ENCODE measurements around the gene CXorf66. TPM values are rescaled to one million over a fixed set of nuclear protein-coding genes. Genes with fewer than 3 reads are reported as not detected.
"Not testable (repeated sequence)": the region's sequence is repeated elsewhere in the genome, so short reads cannot be mapped to it uniquely, and the experiment has no call there.

CXorf66 gene, protein sequence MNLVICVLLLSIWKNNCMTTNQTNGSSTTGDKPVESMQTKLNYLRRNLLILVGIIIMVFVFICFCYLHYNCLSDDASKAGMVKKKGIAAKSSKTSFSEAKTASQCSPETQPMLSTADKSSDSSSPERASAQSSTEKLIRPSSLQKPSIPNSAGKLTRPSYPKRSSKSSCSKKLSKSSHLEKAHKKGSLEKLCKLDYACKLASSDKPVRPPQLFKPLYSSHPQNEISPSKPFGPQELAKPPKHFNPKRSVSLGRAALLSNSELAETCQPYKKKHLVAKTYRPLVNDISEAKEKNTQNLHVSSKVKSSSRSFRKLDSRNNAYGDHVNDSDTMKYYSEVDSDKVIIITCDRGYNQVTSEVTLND
- polyA plus RNA-seq (ENCODE audit: insufficient read length in 3 of 3), result not detected

DNA sequence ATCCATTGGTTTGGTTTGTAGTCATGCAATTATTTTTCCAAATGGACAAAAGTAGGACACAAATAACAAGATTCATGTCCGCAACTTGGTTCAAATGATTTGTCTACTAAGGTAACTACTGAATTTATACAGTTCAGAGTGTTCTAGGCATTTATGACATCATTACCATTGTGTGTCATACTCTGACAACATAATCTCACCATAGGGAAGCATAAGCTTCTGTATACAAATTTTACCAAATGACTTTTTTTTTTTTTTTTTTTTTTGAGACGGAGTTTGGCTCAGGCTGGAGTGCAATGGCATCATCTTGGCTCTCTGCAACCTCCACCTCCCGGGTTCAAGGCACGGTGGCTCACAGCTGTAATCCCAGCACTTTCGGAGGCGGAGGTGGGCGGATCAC, at the start of gene CXorf66:
Gene CXorf66, minus strand, starts transcription at position 101 of the 400 bp plus-strand sequence. Its CDS starts 25 bp downstream, at position 76.
- DNase-seq (ENCODE audit: low read depth in 3 of 3, low spot score in 2 of 3), result no peak

DNA sequence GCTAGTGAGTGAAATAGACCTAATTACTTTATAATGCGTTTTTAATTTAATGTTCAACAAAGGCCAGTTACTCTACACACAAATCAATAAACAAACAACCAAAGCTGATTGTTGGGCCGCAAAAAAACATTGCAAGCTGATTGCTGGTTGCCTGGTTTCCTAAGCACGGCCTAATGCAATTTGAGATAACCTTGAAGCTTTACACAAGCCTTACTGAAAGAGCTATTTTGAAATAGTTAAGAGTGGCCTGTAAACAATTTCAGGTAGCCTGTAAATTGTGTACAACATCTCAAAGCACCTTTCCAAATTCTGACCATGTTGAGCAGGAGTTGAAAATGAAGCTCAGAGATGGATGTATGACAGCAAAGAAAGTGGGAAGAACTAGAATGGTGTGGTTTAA, 17.5 kb upstream of the CXorf66 start:
- no peak for DNase-seq (ENCODE audit: low read depth in 3 of 3, low spot score in 2 of 3)

- no peak for DNase-seq (ENCODE audit: low read depth in 3 of 3, low spot score in 2 of 3)
Observed at GRCh38 chrX:139974471-139974870, 9.2 kb upstream of the CXorf66 start.

GRCh38 chrX:139972629-139973624, 7.6 kb upstream of the CXorf66 start:
- DNase-seq (ENCODE audit: low read depth in 3 of 3, low spot score in 2 of 3), result no peak

GRCh38 chrX:139972113-139972512, 6.8 kb upstream of the CXorf66 start:
- no peak for DNase-seq (ENCODE audit: low read depth in 3 of 3, low spot score in 2 of 3)

DNA sequence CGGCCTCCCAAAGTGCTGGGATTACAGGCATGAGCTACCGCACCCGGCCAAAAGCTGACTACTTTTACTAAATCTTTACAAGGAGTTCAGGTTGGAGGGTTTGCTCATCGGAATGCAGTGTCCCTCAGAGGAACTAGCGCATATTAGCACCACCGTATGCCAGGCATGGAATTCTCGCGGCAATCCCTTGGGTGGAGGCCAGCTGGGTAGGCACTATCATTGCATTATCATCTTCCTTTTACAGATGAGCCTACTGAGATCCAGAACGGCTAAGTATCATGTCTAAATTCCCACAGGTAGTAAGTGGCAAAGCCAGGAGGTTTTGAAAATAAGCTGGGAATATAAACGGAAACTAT, 6.1 kb upstream of the CXorf66 start:
- no peak for DNase-seq (ENCODE audit: low read depth in 3 of 3, low spot score in 2 of 3)

DNA sequence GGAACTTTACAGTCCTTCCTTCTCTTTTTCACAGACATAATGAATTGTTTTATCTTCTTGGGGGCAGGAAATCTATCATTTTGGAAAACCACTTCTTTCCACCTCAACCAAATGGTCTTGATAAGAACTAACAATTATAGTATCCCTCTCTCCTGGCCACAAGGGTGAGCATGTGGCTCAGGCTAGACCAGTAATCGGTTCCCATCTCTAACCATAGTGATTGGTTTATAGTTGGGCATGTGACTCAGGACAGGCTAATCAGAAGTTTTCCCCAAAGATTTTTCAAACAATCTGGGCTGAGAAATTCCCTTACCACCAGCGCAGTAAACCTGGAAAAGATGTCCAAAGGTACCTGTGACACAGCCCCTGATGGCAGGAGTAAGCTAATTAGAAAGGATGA, 4.0 kb upstream of the CXorf66 start:
- no peak for DNase-seq (ENCODE audit: low read depth in 3 of 3, low spot score in 2 of 3)

GRCh38 chrX:139967750-139968149, 2.4 kb upstream of the CXorf66 start:
- DNase-seq (ENCODE audit: low read depth in 3 of 3, low spot score in 2 of 3), result no peak

- DNase-seq (ENCODE audit: low read depth in 3 of 3, low spot score in 2 of 3), result no peak
Observed at GRCh38 chrX:139967300-139967699, 2.0 kb upstream of the CXorf66 start.

DNA sequence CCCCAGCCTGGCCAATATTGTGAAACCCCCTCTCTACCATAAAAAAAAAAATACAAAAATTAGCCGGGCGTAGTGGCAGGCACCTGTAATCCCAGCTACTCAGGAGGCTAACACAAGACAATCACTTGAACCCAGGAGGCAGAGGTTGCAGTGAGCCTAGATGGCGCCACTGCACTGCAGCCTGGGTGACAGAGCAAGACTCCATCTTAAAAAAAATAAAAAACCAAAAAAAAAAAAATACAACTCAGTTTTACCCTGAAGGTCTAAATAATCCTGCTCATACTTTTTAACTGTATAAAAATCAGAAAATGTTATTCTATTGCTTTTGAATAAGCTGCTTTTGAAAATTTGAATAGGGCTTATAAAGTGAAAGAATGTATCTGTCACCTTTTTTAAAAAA, 838 bp upstream of the CXorf66 start:
- DNase-seq (ENCODE audit: low read depth in 3 of 3, low spot score in 2 of 3), result not testable (repeated sequence)

- DNase-seq (ENCODE audit: low read depth in 3 of 3, low spot score in 2 of 3), result not testable (repeated sequence)
Observed at GRCh38 chrX:139961091-139961490, 4.2 kb downstream of the CXorf66 start.

DNA sequence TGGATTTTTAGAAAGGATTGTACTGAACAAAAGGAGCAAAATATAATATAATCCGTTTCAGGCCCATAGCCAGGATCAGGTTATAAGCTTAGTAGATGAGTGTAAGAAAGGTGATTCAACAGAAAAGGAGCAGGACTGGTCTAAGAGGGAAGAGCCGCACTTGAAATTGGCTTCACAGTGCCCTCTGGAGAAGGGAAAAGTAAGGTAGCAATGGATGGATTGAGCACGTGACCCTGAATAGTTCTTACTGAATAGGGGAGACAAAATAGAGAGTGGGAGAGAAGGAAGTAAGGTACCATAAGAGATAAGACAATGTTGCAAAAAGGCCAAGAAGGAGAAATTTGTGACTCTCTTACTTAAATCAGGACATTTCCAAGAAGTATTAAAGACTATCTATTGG, 15.6 kb downstream of the CXorf66 start:
- no peak for DNase-seq (ENCODE audit: low read depth in 3 of 3, low spot score in 2 of 3)

GRCh38 chrX:139945075-139945474, 20.2 kb downstream of the CXorf66 start:
- DNase-seq (ENCODE audit: low read depth in 3 of 3, low spot score in 2 of 3), result no peak

DNA sequence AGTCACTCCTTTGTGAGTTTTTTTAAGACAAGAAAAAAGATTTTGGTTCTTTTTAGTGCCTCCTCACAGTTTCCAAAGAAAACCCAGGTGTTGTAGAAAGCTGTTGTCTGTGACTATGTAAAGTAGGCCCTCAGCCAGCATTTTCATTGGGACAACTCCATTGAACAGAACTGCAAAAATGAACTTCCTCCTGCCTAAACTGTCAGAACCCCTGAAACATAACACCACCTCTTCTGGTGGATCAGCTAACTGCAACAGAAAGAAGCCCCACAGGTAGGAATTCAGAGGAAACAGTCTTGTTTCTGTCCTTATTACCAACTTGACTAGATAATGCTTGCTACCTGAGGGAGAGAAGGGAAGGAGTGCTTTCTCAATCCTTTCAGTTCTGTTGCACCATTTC, 29.1 kb downstream of the CXorf66 start:
- no peak for DNase-seq (ENCODE audit: low read depth in 3 of 3, low spot score in 2 of 3)

DNA sequence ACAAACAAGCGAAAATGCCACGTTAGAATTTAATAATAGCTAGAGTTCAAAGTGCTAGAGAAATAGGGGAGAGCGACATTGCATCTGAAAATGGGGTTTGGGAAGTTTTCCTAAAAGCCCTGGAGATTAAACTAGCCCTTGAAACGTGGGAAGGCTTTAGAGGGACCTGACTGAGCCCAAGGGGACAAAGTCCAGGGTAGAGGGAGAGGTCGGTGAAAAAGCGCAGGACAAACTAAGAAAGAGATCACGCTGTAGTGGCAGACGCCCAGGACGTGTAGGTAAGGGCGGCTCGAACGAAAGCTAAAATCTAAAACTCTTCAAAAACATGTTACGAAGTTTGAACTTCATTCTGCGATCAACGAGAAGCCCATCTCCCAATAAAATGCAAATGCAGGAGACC, 31.4 kb downstream of the CXorf66 start:
- DNase-seq (ENCODE audit: low read depth in 3 of 3, low spot score in 2 of 3), result no peak

DNA sequence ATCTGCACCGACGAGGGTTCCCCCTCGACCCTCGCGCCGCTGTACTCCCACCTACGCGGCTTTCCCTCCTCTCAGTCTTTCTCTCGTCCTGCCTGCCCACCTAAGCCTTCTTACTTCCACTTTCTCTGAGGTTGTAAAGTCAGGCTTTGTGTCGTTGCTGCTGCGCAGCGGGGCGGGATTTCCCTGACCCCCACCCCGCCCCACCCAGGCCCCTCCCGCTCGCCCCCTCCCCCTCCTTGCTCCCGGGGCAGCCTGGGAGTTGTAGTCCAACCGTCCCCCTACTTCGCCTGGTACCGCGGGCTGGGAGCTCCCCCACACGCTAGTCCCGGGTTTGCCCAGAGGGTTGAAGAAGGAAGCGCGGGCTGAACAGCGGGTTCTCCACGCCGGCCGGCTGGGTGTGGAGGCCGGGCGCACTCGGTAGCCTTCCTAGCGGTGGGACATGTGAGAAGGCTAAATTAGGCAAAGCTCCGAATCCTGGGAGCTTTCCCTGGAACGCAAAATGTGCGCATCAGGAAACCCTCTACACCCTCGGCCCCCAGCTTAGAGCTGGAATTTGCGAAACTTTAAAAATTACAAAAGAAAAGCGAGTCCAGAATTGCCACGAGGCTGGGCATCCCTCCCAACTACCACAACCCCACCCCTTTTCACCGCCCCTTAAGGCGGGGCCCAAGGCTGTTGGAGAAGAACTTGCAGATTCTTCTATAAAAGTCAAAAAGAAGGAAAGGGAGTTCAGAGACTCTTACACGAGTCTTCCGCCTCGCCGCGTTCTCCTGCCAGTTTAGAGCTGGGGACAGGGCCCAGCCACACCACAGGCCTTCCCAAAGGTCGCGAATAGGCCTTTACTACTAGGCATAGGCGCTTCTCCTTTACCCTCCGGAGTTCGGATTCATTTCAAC, 32.2 kb downstream of the CXorf66 start, which contains the start of gene ATP11C:
Gene ATP11C, minus strand, starts transcription at position 153 of the 896 bp plus-strand sequence. CDS start 1,011 bp downstream, outside the sequence.
- peak; percentile 29 to 57 (median 56) for DNase-seq (ENCODE audit: low read depth in 3 of 3, low spot score in 2 of 3)

GRCh38 chrX:139932073-139932900, 33.0 kb downstream of the CXorf66 start:
- no peak for DNase-seq (ENCODE audit: low read depth in 3 of 3, low spot score in 2 of 3)

- no peak for DNase-seq (ENCODE audit: low read depth in 3 of 3, low spot score in 2 of 3)
Observed at GRCh38 chrX:139931646-139932072, 33.7 kb downstream of the CXorf66 start.

DNA sequence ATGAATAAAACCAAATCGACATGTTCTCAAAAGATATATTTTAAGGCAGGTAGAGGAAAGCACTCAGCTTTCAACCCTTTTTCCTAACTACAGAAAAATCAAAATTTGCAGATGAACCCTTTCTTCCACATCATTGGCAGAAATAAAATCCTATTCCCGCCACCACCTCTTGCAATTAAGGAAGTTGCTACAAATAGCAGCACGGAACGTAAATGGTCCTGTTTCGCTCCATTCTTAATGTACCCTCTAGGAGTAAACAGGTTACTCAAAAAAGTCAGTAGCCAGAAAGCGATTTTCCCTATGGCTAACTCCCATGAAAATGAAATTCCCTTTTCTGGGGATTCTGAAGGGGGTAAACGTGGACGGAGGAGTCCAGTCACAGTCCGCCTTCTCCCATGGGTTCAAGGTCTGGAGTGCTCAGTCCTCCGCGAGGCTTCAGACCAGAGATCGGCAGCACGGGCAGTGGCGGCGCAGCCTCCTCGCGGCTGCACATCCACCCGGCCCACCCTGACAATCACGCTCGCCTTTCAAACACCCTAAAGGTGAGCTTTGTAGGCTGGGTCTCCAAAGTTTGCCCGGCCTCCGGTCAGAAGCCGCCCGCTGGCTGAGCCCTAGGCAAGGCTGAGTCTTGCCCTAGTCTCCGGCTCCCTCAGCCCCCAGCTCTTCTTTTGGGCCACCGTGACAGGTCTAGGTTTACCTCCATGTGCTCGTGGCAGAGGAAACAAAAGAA, 34.2 kb downstream of the CXorf66 start:
- DNase-seq (ENCODE audit: low read depth in 3 of 3, low spot score in 2 of 3), result no peak

All from right renal cortex interstitium (tissue), 3 donors.